Liver (tissue), 9 donors: Measurements from ENCODE around the gene OTOA. TPM values are rescaled to one million over a fixed set of nuclear protein-coding genes. Genes with fewer than 3 reads are reported as not detected.
"Not testable (repeated sequence)": the region's sequence is repeated elsewhere in the genome, so short reads cannot be mapped to it uniquely, and the experiment has no call there.

Experiments
- DNase-seq: peaks from one replicate; pipeline ENCODE4 v3.0.0-alpha.2; 2017; ENCODE audit warnings: low spot score
- H3K27ac ChIP-seq, 2 donors: one replicate each; pipeline ENCODE4 v1.7.0; 2013; ENCODE audit warnings: inconsistent platforms in 2 of 2, low read length in 2 of 2, control low read depth in 1 of 2, low read depth in 1 of 2, mild to moderate bottlenecking in 1 of 2
- H3K27me3 ChIP-seq, 4 donors: one replicate each; pipeline versions ENCODE4 v1.6.1 to v1.7.0; 2013; ENCODE audit warnings: low read length in 3 of 4, inconsistent platforms in 1 of 4, mild to moderate bottlenecking in 1 of 4, moderate library complexity in 1 of 4; ENCODE audit not compliant: control insufficient read depth in 4 of 4, insufficient read depth in 4 of 4
- H3K36me3 ChIP-seq, 4 donors: one replicate each; pipeline versions ENCODE4 v1.6.1 to v1.7.0; 2013; ENCODE audit warnings: low read length in 3 of 4, mild to moderate bottlenecking in 3 of 4, low read depth in 1 of 4, moderate library complexity in 1 of 4; ENCODE audit not compliant: control insufficient read depth in 4 of 4, insufficient read depth in 3 of 4
- H3K4me1 ChIP-seq, 4 donors: one replicate each; pipeline versions ENCODE4 v1.6.1 to v1.7.0; 2013; ENCODE audit warnings: low read length in 3 of 4, mild to moderate bottlenecking in 3 of 4, moderate library complexity in 1 of 4; ENCODE audit not compliant: control insufficient read depth in 4 of 4, insufficient read depth in 4 of 4
- H3K4me3 ChIP-seq, 3 donors: one replicate each; pipeline versions ENCODE4 v1.6.1 to v1.7.0; 2013; ENCODE audit warnings: low read length in 3 of 3, control low read depth in 1 of 3, low read depth in 1 of 3, mild to moderate bottlenecking in 1 of 3
- H3K9ac ChIP-seq, 2 donors: one replicate each; pipeline ENCODE4 v1.7.0; 2013; ENCODE audit warnings: low read length in 2 of 2, mild to moderate bottlenecking in 2 of 2, moderate library complexity in 2 of 2, control low read depth in 1 of 2, low read depth in 1 of 2
- H3K9me3 ChIP-seq, 4 donors: one replicate each; pipeline versions ENCODE4 v1.6.1 to v1.7.0; 2013; ENCODE audit warnings: low read length in 3 of 4; ENCODE audit not compliant: control insufficient read depth in 4 of 4
- HNF4A ChIP-seq, 2 donors: conservative IDR thresholded peaks; 2 replicates each; pipeline ENCODE4 v1.6.1; 2016; ENCODE audit warnings: antibody characterized with exemption in 2 of 2, mild to moderate bottlenecking in 2 of 2
- WGBS: extraction: QIAGEN DNeasy Blood & Tissue Kit; methylation state at CpG from one replicate; pipeline ENCODE4 v1.1.7; 2013; 5-methylcytosine and 5-hydroxymethylcytosine counted together
- polyA plus RNA-seq, 2 donors: library from polyadenylated mRNA; stranded (reverse) in 1 of 2; unstranded in 1 of 2; fragments of 200-250 nt in 1 of 2; fragments of >200 nt in 1 of 2; fragmentation: Nextera tagmentation in 1 of 2; extraction: Ambion mirVana in 1 of 2; gene quantifications; one replicate each; pipeline versions ENCODE4 v1.2.1 to v1.2.3, GENCODE V29; 2013 to 2015
- total RNA-seq, 2 donors: library from RNA; depleted of rRNA; stranded (reverse); fragments of >200 nt; gene quantifications; one replicate each; pipeline ENCODE4 v1.2.3, GENCODE V29; 2014
- TF ChIP-seq, protein P1 (sequence below): fragments of 150-350 bp; IDR thresholded peaks from 2 replicates; pipeline ENCODE4 v1.5.1; 2017; ENCODE audit warnings: improper control_type of control experiment, low read depth, low read length; ENCODE audit not compliant: missing input control
- TF ChIP-seq, protein P2 (sequence below): IDR thresholded peaks from 2 replicates; pipeline ENCODE4 v1.6.1; 2016; ENCODE audit warnings: antibody characterized with exemption
- donor health status: healthy.
- donor health status: healthy.
- donor health status: healthy.
- donor health status: healthy.
- donor health status: healthy.

Gene OTOA
- total and polyA plus RNA-seq, 4 donors, result 0.05 to 0.17 (median 0.10) TPM

DNA sequence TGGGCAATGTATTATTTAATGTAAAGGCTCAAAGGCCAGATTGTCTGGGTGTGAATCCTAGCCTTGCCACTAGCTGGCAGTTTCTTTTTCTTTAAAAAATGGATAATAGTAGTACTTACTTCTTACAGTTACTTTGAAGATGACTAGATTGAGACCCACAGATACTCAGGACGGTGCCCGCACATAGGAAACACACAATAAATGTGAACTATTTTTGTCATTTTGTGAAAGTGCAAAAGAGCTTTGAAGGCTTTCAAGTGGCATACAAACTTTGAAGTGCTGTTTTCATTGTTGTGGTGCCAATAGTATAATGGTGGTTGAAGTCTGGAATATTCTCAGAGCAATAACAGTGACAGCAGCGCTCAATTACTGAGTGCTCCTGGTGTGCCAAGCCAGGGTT lies 63.6 kb downstream of the OTOA start:
- no peaks in the 10 kb centered on the region for H3K27me3 ChIP-seq
- H3K27ac ChIP-seq, result no peak overlapping the region
- H3K9ac ChIP-seq, result no peak overlapping the region
- WGBS, result 88% methylated on average over 3 of the region's 3 CpGs
- no peaks in the 10 kb centered on the region for H3K9me3 ChIP-seq
- no peak overlapping the region for H3K4me3 ChIP-seq
- DNase-seq, result no peak
- no peaks in the 10 kb centered on the region for H3K4me1 ChIP-seq
- TF ChIP-seq HNF4A (conservative IDR thresholded peaks at IDR 0.05), result no peak
- TF ChIP-seq, protein P1, sequence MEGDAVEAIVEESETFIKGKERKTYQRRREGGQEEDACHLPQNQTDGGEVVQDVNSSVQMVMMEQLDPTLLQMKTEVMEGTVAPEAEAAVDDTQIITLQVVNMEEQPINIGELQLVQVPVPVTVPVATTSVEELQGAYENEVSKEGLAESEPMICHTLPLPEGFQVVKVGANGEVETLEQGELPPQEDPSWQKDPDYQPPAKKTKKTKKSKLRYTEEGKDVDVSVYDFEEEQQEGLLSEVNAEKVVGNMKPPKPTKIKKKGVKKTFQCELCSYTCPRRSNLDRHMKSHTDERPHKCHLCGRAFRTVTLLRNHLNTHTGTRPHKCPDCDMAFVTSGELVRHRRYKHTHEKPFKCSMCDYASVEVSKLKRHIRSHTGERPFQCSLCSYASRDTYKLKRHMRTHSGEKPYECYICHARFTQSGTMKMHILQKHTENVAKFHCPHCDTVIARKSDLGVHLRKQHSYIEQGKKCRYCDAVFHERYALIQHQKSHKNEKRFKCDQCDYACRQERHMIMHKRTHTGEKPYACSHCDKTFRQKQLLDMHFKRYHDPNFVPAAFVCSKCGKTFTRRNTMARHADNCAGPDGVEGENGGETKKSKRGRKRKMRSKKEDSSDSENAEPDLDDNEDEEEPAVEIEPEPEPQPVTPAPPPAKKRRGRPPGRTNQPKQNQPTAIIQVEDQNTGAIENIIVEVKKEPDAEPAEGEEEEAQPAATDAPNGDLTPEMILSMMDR, result no peak
- TF ChIP-seq, protein P2, sequence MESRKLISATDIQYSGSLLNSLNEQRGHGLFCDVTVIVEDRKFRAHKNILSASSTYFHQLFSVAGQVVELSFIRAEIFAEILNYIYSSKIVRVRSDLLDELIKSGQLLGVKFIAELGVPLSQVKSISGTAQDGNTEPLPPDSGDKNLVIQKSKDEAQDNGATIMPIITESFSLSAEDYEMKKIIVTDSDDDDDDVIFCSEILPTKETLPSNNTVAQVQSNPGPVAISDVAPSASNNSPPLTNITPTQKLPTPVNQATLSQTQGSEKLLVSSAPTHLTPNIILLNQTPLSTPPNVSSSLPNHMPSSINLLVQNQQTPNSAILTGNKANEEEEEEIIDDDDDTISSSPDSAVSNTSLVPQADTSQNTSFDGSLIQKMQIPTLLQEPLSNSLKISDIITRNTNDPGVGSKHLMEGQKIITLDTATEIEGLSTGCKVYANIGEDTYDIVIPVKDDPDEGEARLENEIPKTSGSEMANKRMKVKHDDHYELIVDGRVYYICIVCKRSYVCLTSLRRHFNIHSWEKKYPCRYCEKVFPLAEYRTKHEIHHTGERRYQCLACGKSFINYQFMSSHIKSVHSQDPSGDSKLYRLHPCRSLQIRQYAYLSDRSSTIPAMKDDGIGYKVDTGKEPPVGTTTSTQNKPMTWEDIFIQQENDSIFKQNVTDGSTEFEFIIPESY, result no peak
- no peaks in the 10 kb centered on the region for H3K36me3 ChIP-seq

DNA sequence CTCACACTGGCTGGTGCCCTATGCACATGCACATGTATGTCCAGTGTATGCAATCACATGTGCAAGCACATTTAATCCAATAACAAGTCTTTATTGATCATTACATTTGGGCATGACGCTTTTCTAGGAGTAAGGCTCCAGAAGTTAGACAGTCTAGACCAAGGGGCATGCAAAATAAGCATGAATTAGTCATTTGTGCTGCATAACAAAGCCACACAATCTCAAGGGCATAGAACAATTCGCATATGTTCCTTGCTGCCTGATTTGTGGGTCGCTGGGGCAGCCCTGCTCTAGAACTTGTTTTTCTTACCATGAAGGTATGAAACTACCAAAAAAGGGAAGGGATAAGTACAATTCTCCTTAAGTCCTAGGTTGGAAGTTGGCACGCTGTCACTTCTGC lies 67.5 kb downstream of the OTOA start:
- H3K9ac ChIP-seq, H3K9me3 ChIP-seq, DNase-seq, H3K4me3 ChIP-seq, H3K36me3 ChIP-seq, H3K4me1 ChIP-seq, H3K27me3 ChIP-seq, H3K27ac ChIP-seq: not testable (repeated sequence)
- WGBS, result 73% methylated on average over 4 of the region's 4 CpGs

DNA sequence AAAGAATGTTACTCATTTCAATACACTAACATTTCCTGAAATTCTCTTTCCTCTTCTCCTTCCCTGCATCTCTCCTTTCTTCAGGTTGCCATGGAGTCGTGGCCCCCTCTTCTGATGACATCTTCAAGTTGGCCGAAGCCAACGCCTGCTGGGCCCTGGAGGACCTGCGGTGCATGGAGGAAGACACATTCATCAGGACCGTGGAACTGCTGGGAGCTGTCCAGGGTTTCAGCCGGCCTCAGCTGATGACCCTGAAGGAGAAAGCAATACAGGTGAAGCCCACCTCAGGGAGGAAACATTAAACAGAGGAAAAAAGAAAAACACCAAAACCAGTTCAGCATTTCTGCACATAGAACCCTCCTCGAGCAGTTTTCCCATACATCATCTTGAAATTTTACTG lies 76.9 kb downstream of the OTOA start:
- not testable (repeated sequence) for H3K27me3 ChIP-seq, H3K36me3 ChIP-seq, DNase-seq, H3K9me3 ChIP-seq, H3K4me1 ChIP-seq, H3K9ac ChIP-seq, H3K4me3 ChIP-seq, H3K27ac ChIP-seq
- no CpG with 5 or more reads among the region's 7 CpGs for whole genome bisulfite sequencing

DNA sequence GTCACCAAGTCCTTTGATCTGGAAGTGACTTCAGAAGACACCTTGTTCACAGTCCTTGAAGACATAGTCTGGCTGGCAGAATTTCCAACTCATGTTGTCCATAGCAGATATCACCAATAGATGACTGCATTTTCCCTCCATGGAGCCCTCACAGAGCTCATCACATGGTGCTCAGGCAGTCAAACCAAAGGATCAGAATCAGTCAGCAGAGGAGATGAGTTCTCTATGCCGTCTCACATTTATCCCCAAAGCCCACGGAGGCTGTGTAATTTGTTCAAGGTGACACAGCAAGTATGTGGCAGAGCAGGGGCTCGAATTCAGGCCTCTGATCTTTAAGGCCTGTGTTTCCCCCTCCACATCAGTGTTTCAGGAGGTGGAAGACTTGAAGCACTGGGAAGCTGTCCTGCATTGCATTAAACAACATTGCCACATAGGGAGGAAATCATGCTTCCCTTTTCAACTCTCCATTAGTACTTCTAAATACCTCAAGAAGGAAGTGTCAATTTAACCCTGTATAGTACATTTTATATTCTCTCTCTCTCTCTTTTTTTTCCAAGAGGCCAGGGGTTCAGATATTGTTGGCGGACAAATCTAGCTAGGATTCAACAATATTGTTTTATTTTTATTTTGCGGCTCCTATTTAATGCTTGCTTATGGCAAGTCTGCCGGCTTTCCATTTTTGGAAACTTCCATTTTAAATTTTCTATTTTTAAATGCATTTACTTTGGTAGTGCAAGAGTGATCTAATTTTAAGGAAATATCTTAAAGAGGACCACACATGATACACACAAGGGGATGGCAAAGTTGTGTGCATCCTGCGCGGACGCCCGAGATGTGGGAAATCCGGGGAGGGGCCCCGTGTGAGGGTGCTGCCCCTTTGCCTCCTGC lies 92.7 kb downstream of the OTOA start:
- 53% methylated on average over 5 of the region's 12 CpGs for WGBS
- H3K27ac ChIP-seq, result not testable (repeated sequence)

DNA sequence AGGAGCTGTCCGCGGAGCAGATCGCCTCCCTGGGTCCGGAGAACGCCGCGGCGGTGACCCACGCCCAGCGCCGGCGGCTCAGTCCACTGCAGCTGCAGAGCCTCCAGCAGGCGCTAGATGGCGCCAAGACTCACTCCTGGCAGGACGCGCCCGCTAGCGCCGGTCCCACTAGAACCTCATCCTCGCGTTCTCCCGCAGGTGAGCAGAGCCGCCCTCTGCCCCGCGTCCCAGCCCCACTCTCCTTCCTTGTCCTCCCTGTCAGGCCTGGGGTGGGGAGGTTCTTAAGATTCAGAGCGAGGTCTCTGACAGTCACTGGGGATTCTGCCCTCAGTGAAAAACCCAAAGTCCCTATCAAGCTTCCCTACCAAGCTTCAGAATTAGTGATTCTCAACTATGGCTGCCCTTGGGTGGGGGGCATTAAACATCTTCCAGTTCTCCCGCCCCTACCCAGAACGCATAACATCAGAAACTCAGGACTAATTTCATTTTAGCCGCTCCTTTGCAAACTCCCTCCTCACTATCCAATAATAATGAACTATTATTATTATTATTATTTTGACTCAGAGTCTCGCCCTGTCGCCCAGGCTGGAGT lies 93.4 kb downstream of the OTOA start:
- 44% methylated on average over 3 of the region's 31 CpGs for WGBS
- not testable (repeated sequence) for H3K4me1 ChIP-seq, H3K27me3 ChIP-seq, H3K27ac ChIP-seq, H3K36me3 ChIP-seq, H3K9ac ChIP-seq, H3K4me3 ChIP-seq, H3K9me3 ChIP-seq, DNase-seq

More for the DNA sequence above, 92.7 kb downstream of the OTOA start:
- H3K9ac ChIP-seq, H3K9me3 ChIP-seq, DNase-seq, H3K36me3 ChIP-seq, H3K4me1 ChIP-seq, H3K27me3 ChIP-seq, H3K4me3 ChIP-seq: not testable (repeated sequence)

DNA sequence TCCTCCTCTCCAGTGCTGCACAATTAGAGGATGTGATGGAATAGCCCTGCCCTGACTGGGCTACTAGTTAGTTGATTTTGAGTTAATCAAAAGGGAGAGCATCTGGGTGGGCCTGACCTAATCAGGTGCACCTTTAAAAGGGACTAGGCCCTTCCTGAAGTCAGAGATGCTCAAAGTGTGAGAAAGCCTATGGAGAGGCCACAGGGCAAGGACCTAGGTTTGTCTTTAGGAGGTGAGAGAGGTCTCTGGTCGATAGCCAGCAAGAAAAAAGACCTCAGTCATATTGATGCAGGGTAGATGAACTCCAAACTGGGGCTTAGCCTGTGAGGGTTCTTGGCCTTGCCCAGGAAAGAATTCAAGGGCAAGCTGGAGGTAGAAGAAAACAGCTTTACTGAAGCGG lies 104.5 kb downstream of the OTOA start:
- H3K27ac ChIP-seq, H3K9me3 ChIP-seq, H3K9ac ChIP-seq, H3K36me3 ChIP-seq, H3K27me3 ChIP-seq, H3K4me1 ChIP-seq, DNase-seq, H3K4me3 ChIP-seq: not testable (repeated sequence)
- WGBS, result 92% methylated on average over 1 of the region's 2 CpGs

DNA sequence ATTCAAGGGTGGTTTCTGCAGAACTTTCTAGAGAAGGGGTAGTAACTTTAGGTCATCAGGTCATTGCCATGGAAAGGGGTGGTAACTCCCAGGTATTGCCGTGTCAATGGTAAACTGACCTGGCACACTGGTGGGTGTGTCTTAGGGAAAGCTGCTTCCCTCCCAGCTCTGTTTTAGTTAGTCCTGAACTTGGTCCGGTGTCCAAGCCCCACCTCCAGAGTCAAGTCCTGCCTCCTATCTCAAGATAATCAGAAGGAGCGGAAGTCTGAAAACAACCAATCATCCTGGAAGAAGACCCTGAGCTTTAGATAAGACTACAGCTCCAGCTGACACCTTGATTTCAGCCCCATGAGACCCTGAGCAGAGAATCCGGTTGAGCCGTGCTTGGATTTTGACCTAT lies 105.0 kb downstream of the OTOA start:
- no CpG with 5 or more reads among the region's 5 CpGs for WGBS
- H3K9me3 ChIP-seq, H3K9ac ChIP-seq, H3K4me3 ChIP-seq, DNase-seq, H3K36me3 ChIP-seq, H3K27ac ChIP-seq, H3K27me3 ChIP-seq, H3K4me1 ChIP-seq: not testable (repeated sequence)
